Activated T-helper 2 cell treated with anti-CD3 and anti-CD28 coated beads, Interferon-gamma antibody, Interleukin-2, Interleukin-4, amounts not matched to agents 10 μg/mL and 5 μg/mL and 100 μg/mL, durations not matched to agents 14 hours and 24 hours and 36 hours (primary cell): Measurements from ENCODE around the gene OR2A25. TPM values are rescaled to one million over a fixed set of nuclear protein-coding genes. Genes with fewer than 3 reads are reported as not detected.

ENCODE experiments used
- DNase-seq: peaks from one replicate; pipeline ENCODE4 v3.0.0; 2021; ENCODE audit warnings: low spot score
- H3K27ac Mint-ChIP-seq: one replicate; pipeline ENCODE4 v1.8.0; 2021; ENCODE audit warnings: mixed read lengths
- H3K27me3 Mint-ChIP-seq: one replicate; pipeline ENCODE4 v1.8.0; 2021; ENCODE audit warnings: low read depth, mixed read lengths
- H3K36me3 Mint-ChIP-seq: one replicate; pipeline ENCODE4 v1.8.0; 2021; ENCODE audit warnings: low read depth, mixed read lengths
- H3K4me1 Mint-ChIP-seq: one replicate; pipeline ENCODE4 v1.8.0; 2021; ENCODE audit warnings: low read depth, mixed read lengths
- H3K4me3 Mint-ChIP-seq: one replicate; pipeline ENCODE4 v1.8.0; 2021; ENCODE audit warnings: low read depth, mild to moderate bottlenecking, moderate library complexity, mixed read lengths
- H3K9me3 Mint-ChIP-seq: one replicate; pipeline ENCODE4 v1.8.0; 2021; ENCODE audit warnings: mixed read lengths
- intact Hi-C: fragments of 100-400 bp; cut with micrococcal nuclease; formaldehyde crosslinking; loops from one replicate; pipeline ENCODE4 v1.15.1; 2023
- total RNA-seq: library from RNA; stranded (reverse); gene quantifications from 2 replicates; pipeline ENCODE4 v1.2.3, GENCODE V29; 2022

Gene OR2A25
- total RNA-seq, 1 donor from 2014 or later, result not detected

DNA sequence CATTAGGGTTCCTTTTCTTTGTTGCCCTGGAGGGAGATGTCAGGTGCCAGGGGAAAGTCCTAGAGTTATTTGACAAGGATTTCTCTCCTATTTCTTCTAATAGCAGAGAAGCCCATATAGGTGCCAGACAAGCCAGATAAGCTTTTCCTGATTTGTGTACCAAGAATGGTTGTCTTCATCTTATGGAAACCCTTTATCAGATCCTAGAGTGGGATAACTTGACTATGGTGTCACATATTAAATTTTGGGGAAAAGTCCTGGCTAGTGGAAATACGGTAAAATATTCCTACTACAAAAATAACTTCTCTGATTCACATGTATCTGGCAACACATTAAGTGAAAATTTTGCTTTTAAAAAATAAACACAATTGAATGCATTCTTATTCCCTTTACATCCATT is 17.6 kb downstream of the OR2A25 start:
- DNase-seq, result no peak
- Mint-ChIP-seq H3K27me3 (no peaks in the 10 kb centered on the region), H3K9me3 (peaks cover 9% of the 10 kb centered on the region), H3K27ac (no peak overlapping the region), H3K36me3 (no peaks in the 10 kb centered on the region), H3K4me3 (no peak overlapping the region), H3K4me1 (no peaks in the 10 kb centered on the region)
- intact Hi-C loops, result no loop called here

DNA sequence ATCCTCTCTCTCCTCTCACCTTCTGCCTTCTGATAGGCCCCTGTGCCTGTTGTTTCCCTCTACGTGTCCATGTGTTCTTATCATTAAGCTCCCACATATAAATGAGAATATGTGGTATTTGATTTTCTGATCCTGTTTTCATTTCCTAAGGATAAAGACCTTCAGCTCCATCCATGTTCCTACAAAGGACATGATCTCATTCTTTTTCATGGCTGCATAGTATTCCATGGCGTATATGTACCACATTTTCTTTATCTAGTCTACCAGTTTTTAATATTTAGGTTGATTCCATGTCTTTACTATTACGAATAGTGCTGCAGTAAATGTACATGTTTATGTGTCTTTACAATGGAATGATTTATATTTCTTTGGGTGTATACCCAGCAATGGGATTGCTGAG is 21.1 kb downstream of the OR2A25 start:
- intact Hi-C loops, result no loop called here
- Mint-ChIP-seq H3K27me3 (no peaks in the 10 kb centered on the region), H3K27ac (no peak overlapping the region), H3K4me3 (no peak overlapping the region), H3K36me3 (no peaks in the 10 kb centered on the region), H3K4me1 (no peaks in the 10 kb centered on the region), H3K9me3 (peaks cover 9% of the 10 kb centered on the region)
- no peak for DNase-seq

DNA sequence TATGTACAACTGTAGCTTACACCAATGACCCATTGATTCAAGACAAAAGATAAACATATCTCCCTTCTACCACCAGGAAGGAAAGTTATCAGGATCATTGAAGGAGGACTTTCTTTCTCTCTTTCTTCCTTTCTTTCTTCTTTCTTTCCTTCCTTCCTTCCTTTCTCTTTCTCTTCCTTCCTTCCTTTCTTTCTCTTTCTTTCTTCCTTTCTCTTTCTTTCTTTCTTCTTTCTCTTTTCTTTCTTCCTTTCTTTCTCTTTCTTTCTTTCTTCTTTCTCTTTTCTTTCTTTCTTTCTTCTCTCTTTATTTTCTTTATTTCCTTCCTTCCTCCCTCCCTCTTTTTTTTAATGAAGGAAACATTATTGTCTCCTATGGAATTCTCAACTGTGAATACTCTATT is 29.2 kb downstream of the OR2A25 start:
- Mint-ChIP-seq H3K4me3 (no peak overlapping the region), H3K27ac (no peak overlapping the region), H3K36me3 (no peaks in the 10 kb centered on the region), H3K4me1 (no peaks in the 10 kb centered on the region), H3K9me3 (no peaks in the 10 kb centered on the region), H3K27me3 (no peaks in the 10 kb centered on the region)
- DNase-seq, result no peak
- intact Hi-C loops, result no loop called here

DNA sequence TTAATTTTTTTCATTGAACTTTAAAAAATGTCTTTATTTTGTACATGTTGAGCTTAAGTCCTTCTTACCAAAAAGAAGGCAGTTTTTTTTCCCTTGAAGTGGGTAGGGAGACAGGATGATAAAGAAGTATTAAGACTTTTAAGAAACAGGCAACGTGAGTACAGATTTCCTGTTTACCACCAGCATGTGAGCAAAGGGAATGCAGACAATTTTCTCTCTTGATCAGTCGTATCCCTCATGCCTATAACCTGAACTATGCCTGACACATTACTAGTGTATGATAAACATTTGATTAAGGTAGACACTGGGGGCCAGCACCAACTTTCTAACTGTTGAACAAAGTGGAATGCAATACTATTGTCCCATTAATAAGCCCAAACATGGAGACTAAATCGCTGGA is 31.0 kb downstream of the OR2A25 start:
- H3K4me1 Mint-ChIP-seq, result no peaks in the 10 kb centered on the region
- no peaks in the 10 kb centered on the region for H3K27me3 Mint-ChIP-seq
- no peak overlapping the region for H3K27ac Mint-ChIP-seq
- no peaks in the 10 kb centered on the region for H3K9me3 Mint-ChIP-seq
- intact Hi-C loops, result no loop called here
- no peak for DNase-seq
- no peak overlapping the region for H3K4me3 Mint-ChIP-seq
- no peaks in the 10 kb centered on the region for H3K36me3 Mint-ChIP-seq

DNA sequence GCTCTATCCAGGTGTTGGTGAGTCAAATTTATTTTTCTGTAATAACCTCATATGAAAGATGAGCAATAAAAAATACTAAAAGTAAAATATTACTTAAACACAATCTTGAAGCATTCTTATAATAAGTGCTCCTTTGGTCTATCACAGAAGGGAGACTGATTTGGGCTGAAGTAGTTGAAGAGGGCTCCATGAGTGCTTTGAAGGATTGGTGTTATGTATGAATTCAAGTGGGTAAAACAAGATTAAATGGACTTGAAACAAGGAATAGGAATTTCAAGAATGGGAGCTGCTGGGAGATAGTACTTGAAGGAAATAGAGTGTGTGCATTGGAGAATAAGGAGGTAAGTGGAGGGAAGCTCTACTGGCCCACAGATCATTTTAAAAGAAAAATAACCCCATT is 32.4 kb downstream of the OR2A25 start:
- no peak for DNase-seq
- Mint-ChIP-seq H3K4me1 (no peaks in the 10 kb centered on the region), H3K27ac (no peak overlapping the region), H3K27me3 (peaks cover 2% of the 10 kb centered on the region), H3K4me3 (no peak overlapping the region), H3K36me3 (no peaks in the 10 kb centered on the region), H3K9me3 (no peaks in the 10 kb centered on the region)
- intact Hi-C loops, result no loop called here

DNA sequence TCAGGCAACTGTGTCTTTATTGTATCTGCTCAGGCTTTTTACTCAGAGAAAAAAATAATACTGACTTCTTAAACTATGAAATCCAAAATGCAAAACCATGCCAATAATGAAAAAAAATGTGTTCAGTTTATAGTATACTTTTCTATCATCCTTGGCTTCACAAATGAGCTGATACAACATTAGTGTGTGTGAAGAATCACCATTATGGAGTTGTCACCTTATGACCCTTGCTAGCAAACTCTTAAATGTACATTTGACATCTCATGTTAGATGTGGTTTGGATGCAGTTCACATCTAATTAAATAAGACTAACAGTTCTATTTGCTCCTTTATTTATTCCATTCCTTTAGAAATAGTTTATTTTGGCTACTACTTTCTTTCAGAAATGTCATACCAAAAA is 35.6 kb downstream of the OR2A25 start:
- Mint-ChIP-seq H3K4me3 (no peak overlapping the region), H3K27ac (no peak overlapping the region), H3K9me3 (no peaks in the 10 kb centered on the region), H3K36me3 (no peaks in the 10 kb centered on the region), H3K27me3 (peaks cover 2% of the 10 kb centered on the region), H3K4me1 (no peaks in the 10 kb centered on the region)
- intact Hi-C loops, result no loop called here
- no peak for DNase-seq

DNA sequence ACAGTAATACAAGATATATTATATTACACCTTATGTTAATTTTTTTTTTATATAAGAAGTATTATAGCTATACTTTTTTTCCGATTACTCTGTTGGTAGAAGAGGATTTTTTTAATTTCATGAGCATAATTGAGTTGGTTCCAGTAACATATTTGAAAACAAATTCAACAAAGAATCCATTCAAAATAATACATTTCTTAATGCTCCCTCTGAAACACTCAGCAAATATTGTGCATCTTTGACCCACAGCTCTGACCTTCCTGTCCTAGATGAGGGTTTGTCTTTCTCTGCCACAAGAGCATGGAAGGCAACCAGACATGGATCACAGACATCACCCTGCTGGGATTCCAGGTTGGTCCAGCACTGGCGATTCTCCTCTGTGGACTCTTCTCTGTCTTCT is 39.7 kb downstream of the OR2A25 start, which contains the start of gene OR2A2:
Gene OR2A2 (plus strand): TSS at position 301 of the 400 bp plus-strand sequence. CDS start 0 bp downstream, at position 301.
- H3K36me3 Mint-ChIP-seq, result no peaks in the 10 kb centered on the region
- H3K4me3 Mint-ChIP-seq, result no peak within 1 kb of the TSS
- no peaks in the 10 kb centered on the region for H3K9me3 Mint-ChIP-seq
- H3K27ac Mint-ChIP-seq, result no peak within 1 kb of the TSS
- peaks cover 5% of the 10 kb centered on the region for H3K27me3 Mint-ChIP-seq
- intact Hi-C loops, result no loop called here
- H3K4me1 Mint-ChIP-seq, result no peaks in the 10 kb centered on the region
- no peak for DNase-seq

DNA sequence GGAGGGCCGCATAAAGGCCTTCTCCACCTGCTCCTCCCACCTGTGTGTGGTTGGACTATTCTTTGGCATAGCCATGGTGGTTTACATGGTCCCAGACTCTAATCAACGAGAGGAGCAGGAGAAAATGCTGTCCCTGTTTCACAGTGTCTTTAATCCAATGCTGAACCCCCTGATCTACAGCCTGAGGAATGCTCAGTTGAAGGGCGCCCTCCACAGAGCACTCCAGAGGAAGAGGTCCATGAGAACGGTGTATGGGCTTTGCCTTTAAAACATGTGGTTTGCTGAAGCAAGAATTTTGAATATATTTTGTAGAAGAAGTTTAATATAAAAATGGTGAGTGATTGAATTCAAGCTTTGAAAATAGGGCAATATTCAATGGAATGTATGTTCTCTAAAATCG is 40.7 kb downstream of the OR2A25 start:
- H3K4me1 Mint-ChIP-seq, result no peaks in the 10 kb centered on the region
- intact Hi-C loops, result no loop called here
- no peak for DNase-seq
- no peak overlapping the region for H3K27ac Mint-ChIP-seq
- no peaks in the 10 kb centered on the region for H3K9me3 Mint-ChIP-seq
- H3K27me3 Mint-ChIP-seq, result peaks cover 5% of the 10 kb centered on the region
- no peaks in the 10 kb centered on the region for H3K36me3 Mint-ChIP-seq
- H3K4me3 Mint-ChIP-seq, result no peak overlapping the region

DNA sequence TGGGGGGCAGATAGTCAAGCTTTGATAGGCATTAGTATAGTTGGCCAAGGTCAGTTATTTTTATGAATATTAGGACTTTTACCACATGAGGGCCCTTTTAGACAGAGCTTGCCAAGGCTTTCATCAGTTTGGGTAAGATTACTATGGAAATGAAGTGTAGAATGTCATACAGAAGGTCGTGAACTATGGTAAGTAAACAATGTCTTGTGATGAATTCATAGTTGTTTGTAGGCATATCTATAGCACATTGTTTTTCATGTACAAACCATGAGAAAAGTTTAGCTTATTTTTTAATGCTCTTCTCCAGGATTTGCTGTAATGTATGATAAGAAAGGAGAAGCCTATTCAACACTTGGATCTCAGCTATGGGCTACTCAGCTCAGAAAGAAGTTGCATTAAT is 44.0 kb downstream of the OR2A25 start:
- intact Hi-C loops, result no loop called here
- Mint-ChIP-seq H3K4me1 (no peaks in the 10 kb centered on the region), H3K27me3 (peaks cover 3% of the 10 kb centered on the region), H3K9me3 (no peaks in the 10 kb centered on the region), H3K27ac (no peak overlapping the region), H3K36me3 (no peaks in the 10 kb centered on the region), H3K4me3 (no peak overlapping the region)
- DNase-seq, result no peak

DNA sequence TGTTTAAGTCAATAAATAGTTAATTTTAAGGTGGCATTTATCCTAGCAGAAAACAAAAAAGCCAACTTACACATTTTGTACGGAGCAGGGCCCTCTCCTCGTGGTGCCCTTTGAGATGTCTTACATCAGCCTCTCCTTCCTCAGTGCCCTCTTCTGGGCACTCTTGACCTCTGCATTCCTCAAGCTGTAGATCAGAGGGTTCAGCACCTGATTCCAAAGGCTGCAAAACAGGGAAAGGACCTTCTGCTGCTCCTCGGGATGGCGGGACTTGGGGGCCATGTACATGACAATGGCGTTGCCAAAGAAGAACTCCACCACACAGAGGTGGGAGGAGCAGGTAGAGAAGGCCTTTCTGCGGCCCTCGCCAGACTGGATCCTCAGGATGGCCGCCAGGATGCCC is 48.7 kb downstream of the OR2A25 start:
- H3K36me3 Mint-ChIP-seq, result no peaks in the 10 kb centered on the region
- intact Hi-C loops, result no loop called here

DNA sequence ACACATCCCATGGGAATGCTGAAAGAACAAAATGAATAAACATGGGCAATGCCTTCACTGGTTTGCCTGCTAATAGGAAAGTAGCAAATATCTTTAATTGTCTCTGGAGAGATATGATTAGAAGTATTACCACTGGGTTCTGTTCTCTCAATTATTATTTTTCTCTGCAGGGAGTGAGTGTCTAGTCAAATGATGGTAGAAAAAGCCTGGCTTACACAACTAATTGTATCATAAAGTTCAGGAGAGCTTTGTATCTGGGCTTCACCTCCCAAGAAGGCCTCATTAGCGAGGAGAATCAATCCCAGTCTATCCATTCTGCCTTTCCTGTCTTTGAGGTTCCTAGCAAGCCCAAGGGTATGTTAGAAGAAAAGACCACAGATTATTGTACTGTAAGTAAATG is 53.3 kb downstream of the OR2A25 start, which contains the start of gene OR2A14:
Gene OR2A14 (plus strand): TSS at position 301 of the 400 bp plus-strand sequence. CDS start 5,937 bp downstream, outside the sequence.
- Mint-ChIP-seq H3K36me3 (no peaks in the 10 kb centered on the region), H3K27ac (no peak within 1 kb of the TSS), H3K27me3 (no peaks in the 10 kb centered on the region), H3K4me1 (no peaks in the 10 kb centered on the region), H3K4me3 (no peak within 1 kb of the TSS), H3K9me3 (no peaks in the 10 kb centered on the region)
- intact Hi-C loops, result no loop called here
- DNase-seq, result no peak

More for the DNA sequence above, 48.7 kb downstream of the OR2A25 start:
- no peak for DNase-seq
- Mint-ChIP-seq H3K9me3 (no peaks in the 10 kb centered on the region), H3K27me3 (peaks cover 2% of the 10 kb centered on the region), H3K4me3 (no peak overlapping the region), H3K27ac (no peak overlapping the region), H3K4me1 (no peaks in the 10 kb centered on the region)

Other genes starting within 250 kb of the OR2A25 start
- 18.4 and 22.7 TPM in 2 replicates for gene TCAF1, start 167.6 kb upstream of the OR2A25 start, total RNA-seq
- gene OR2F2, start 134.6 kb upstream of the OR2A25 start, total RNA-seq, result not detected in 2 replicates
- gene OR2F1, start 115.0 kb upstream of the OR2A25 start, total RNA-seq, result not detected in 2 replicates
- not detected in 2 replicates for gene OR6B1, start 69.5 kb upstream of the OR2A25 start, total RNA-seq
- not detected in 2 replicates for gene OR2A5, start 20.9 kb upstream of the OR2A25 start, total RNA-seq
- gene OR2A12, start 16.5 kb downstream of the OR2A25 start, total RNA-seq, result not detected in 2 replicates
- gene OR2A2, start 39.8 kb downstream of the OR2A25 start, total RNA-seq, result not detected in 2 replicates
- gene OR2A14, start 53.4 kb downstream of the OR2A25 start, total RNA-seq, result not detected in 2 replicates
- gene CTAGE4, start 113.7 kb downstream of the OR2A25 start, total RNA-seq, result 1.2 and 1.6 TPM in 2 replicates
- gene ARHGEF35, start 126.0 kb downstream of the OR2A25 start, total RNA-seq, result 3.6 and 4.1 TPM in 2 replicates
- 0.09 TPM in 1 of 2 replicates, not detected in the other for gene OR2A42, start 169.8 kb downstream of the OR2A25 start, total RNA-seq
- gene OR2A7, start 195.0 kb downstream of the OR2A25 start, total RNA-seq, result 2.2 and 2.5 TPM in 2 replicates
- gene CTAGE8, start 199.5 kb downstream of the OR2A25 start, total RNA-seq, result 1.2 and 2.1 TPM in 2 replicates
- not detected in 2 replicates for gene OR2A1, start 242.6 kb downstream of the OR2A25 start, total RNA-seq